Measurements from ENCODE around the gene RALGAPA1.
"Not testable (repeated sequence)": the region's sequence is repeated elsewhere in the genome, so short reads cannot be mapped to it uniquely, and the experiment has no call there.

RALGAPA1 gene

GRCh38 chr14:35752380-35752779, 56.7 kb downstream of the RALGAPA1 start:
- Histone ChIP-seq H3K27ac (ENCODE audit: low read depth, low read length) (no peak overlapping the region), H3K36me3 (ENCODE audit: insufficient read depth, low read length) (peaks cover 28% of the 10 kb centered on the region), H3K9me3 (ENCODE audit: low read length) (no peaks in the 10 kb centered on the region), H3K4me1 (ENCODE audit: insufficient read depth, low read length) (no peaks in the 10 kb centered on the region), H3K4me3 (ENCODE audit: low read depth in 1 of 2, low read length in 2 of 2) (no peak overlapping the region), H3K27me3 (ENCODE audit: control insufficient read depth in 1 of 2, insufficient read depth in 2 of 2, low read length in 2 of 2) (no peaks in the 10 kb centered on the region), H3K9ac (ENCODE audit: low read length) (no peak overlapping the region)

GRCh38 chr14:35750202-35750904, 58.7 kb downstream of the RALGAPA1 start:
- no peak overlapping the region for H3K4me3 ChIP-seq (ENCODE audit: low read depth in 1 of 2, low read length in 2 of 2)
- no peak overlapping the region for H3K9ac ChIP-seq (ENCODE audit: low read length)
- H3K36me3 ChIP-seq (ENCODE audit: insufficient read depth, low read length) = peaks cover 28% of the 10 kb centered on the region
- no peak overlapping the region for H3K27ac ChIP-seq (ENCODE audit: low read depth, low read length)
- no peaks in the 10 kb centered on the region for H3K27me3 ChIP-seq (ENCODE audit: control insufficient read depth in 1 of 2, insufficient read depth in 2 of 2, low read length in 2 of 2)
- no peaks in the 10 kb centered on the region for H3K9me3 ChIP-seq (ENCODE audit: low read length)
- no peaks in the 10 kb centered on the region for H3K4me1 ChIP-seq (ENCODE audit: insufficient read depth, low read length)

GRCh38 chr14:35747379-35747778, 61.7 kb downstream of the RALGAPA1 start:
- peaks cover 29% of the 10 kb centered on the region for H3K36me3 ChIP-seq (ENCODE audit: insufficient read depth, low read length)
- H3K27me3 ChIP-seq (ENCODE audit: control insufficient read depth in 1 of 2, insufficient read depth in 2 of 2, low read length in 2 of 2) = no peaks in the 10 kb centered on the region
- H3K4me1 ChIP-seq (ENCODE audit: insufficient read depth, low read length) = no peaks in the 10 kb centered on the region
- H3K9me3 ChIP-seq (ENCODE audit: low read length) = no peaks in the 10 kb centered on the region
- H3K9ac ChIP-seq (ENCODE audit: low read length) = no peak overlapping the region
- no peak overlapping the region for H3K27ac ChIP-seq (ENCODE audit: low read depth, low read length)
- no peak overlapping the region for H3K4me3 ChIP-seq (ENCODE audit: low read depth in 1 of 2, low read length in 2 of 2)

- Histone ChIP-seq H3K9ac (ENCODE audit: low read length) (no peak overlapping the region), H3K4me1 (ENCODE audit: insufficient read depth, low read length) (no peaks in the 10 kb centered on the region), H3K9me3 (ENCODE audit: low read length) (no peaks in the 10 kb centered on the region), H3K27ac (ENCODE audit: low read depth, low read length) (no peak overlapping the region), H3K4me3 (ENCODE audit: low read depth in 1 of 2, low read length in 2 of 2) (no peak overlapping the region), H3K36me3 (ENCODE audit: insufficient read depth, low read length) (peaks cover 36% of the 10 kb centered on the region), H3K27me3 (ENCODE audit: control insufficient read depth in 1 of 2, insufficient read depth in 2 of 2, low read length in 2 of 2) (no peaks in the 10 kb centered on the region)
Measured at GRCh38 chr14:35742442-35742841, 66.7 kb downstream of the RALGAPA1 start.

DNA sequence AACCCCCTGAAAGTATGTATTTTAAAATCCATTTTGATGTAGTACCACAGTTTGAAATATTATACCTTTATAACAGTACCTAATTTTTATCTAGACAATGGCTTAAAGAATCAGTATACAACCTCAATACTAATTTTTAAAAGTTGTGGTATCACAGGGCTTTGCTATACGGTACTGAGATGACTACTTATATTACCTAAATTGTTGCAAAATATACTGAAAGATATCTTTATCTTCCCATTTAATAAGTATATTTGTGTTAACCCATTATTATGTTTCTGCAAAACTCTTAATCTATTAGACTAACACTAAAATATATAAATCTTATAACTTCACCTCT, 67.1 kb downstream of the RALGAPA1 start:
- H3K9me3 ChIP-seq (ENCODE audit: low read length) = no peaks in the 10 kb centered on the region
- no peak overlapping the region for H3K4me3 ChIP-seq (ENCODE audit: low read depth in 1 of 2, low read length in 2 of 2)
- H3K9ac ChIP-seq (ENCODE audit: low read length) = no peak overlapping the region
- no peaks in the 10 kb centered on the region for H3K27me3 ChIP-seq (ENCODE audit: control insufficient read depth in 1 of 2, insufficient read depth in 2 of 2, low read length in 2 of 2)
- no peak overlapping the region for H3K27ac ChIP-seq (ENCODE audit: low read depth, low read length)
- peaks cover 36% of the 10 kb centered on the region for H3K36me3 ChIP-seq (ENCODE audit: insufficient read depth, low read length)
- H3K4me1 ChIP-seq (ENCODE audit: insufficient read depth, low read length) = no peaks in the 10 kb centered on the region

GRCh38 chr14:35741345-35742031, 67.6 kb downstream of the RALGAPA1 start:
- Histone ChIP-seq H3K9me3 (ENCODE audit: low read length) (no peaks in the 10 kb centered on the region), H3K36me3 (ENCODE audit: insufficient read depth, low read length) (peaks cover 36% of the 10 kb centered on the region), H3K9ac (ENCODE audit: low read length) (no peak overlapping the region), H3K27ac (ENCODE audit: low read depth, low read length) (no peak overlapping the region), H3K4me3 (ENCODE audit: low read depth in 1 of 2, low read length in 2 of 2) (no peak overlapping the region), H3K27me3 (ENCODE audit: control insufficient read depth in 1 of 2, insufficient read depth in 2 of 2, low read length in 2 of 2) (no peaks in the 10 kb centered on the region), H3K4me1 (ENCODE audit: insufficient read depth, low read length) (no peaks in the 10 kb centered on the region)

- Histone ChIP-seq H3K9ac (ENCODE audit: low read length) (no peak overlapping the region), H3K4me1 (ENCODE audit: insufficient read depth, low read length) (no peaks in the 10 kb centered on the region), H3K36me3 (ENCODE audit: insufficient read depth, low read length) (peaks cover 26% of the 10 kb centered on the region), H3K27me3 (ENCODE audit: control insufficient read depth in 1 of 2, insufficient read depth in 2 of 2, low read length in 2 of 2) (no peaks in the 10 kb centered on the region), H3K4me3 (ENCODE audit: low read depth in 1 of 2, low read length in 2 of 2) (no peak overlapping the region), H3K27ac (ENCODE audit: low read depth, low read length) (no peak overlapping the region), H3K9me3 (ENCODE audit: low read length) (no peaks in the 10 kb centered on the region)
Measured at GRCh38 chr14:35740215-35740614, 68.9 kb downstream of the RALGAPA1 start.

GRCh38 chr14:35735163-35735562, 73.9 kb downstream of the RALGAPA1 start:
- H3K9me3 ChIP-seq (ENCODE audit: low read length); H3K4me3 ChIP-seq (ENCODE audit: low read depth in 1 of 2, low read length in 2 of 2); H3K27ac ChIP-seq (ENCODE audit: low read depth, low read length); H3K27me3 ChIP-seq (ENCODE audit: control insufficient read depth in 1 of 2, insufficient read depth in 2 of 2, low read length in 2 of 2); H3K4me1 ChIP-seq (ENCODE audit: insufficient read depth, low read length); H3K36me3 ChIP-seq (ENCODE audit: insufficient read depth, low read length); H3K9ac ChIP-seq (ENCODE audit: low read length): not testable (repeated sequence)

- not testable (repeated sequence) for H3K36me3 ChIP-seq (ENCODE audit: insufficient read depth, low read length); H3K27ac ChIP-seq (ENCODE audit: low read depth, low read length); H3K9ac ChIP-seq (ENCODE audit: low read length); H3K4me3 ChIP-seq (ENCODE audit: low read depth in 1 of 2, low read length in 2 of 2); H3K4me1 ChIP-seq (ENCODE audit: insufficient read depth, low read length); H3K27me3 ChIP-seq (ENCODE audit: control insufficient read depth in 1 of 2, insufficient read depth in 2 of 2, low read length in 2 of 2); H3K9me3 ChIP-seq (ENCODE audit: low read length)
Measured at GRCh38 chr14:35733510-35733909, 75.6 kb downstream of the RALGAPA1 start.

DNA sequence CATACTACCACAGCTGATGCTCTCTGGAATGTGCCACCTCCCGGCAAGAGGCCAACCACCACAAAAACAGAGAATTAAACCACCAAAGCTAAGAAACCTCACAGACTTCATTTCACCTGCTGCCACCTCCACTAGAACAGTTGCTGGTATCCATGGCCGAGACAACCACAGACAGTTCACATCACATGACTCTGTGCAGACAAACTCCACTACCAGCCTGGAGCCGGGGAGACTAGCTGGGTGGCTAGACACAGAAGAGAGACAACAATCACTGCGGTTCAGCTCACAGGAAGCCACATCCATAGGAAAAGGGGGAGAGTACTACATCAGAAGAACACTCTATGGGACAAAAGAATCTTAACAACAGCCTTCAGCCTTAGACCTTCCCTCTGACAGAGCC, 78.2 kb downstream of the RALGAPA1 start:
- no peaks in the 10 kb centered on the region for H3K4me1 ChIP-seq (ENCODE audit: insufficient read depth, low read length)
- no peaks in the 10 kb centered on the region for H3K27me3 ChIP-seq (ENCODE audit: control insufficient read depth in 1 of 2, insufficient read depth in 2 of 2, low read length in 2 of 2)
- no peak overlapping the region for H3K27ac ChIP-seq (ENCODE audit: low read depth, low read length)
- H3K4me3 ChIP-seq (ENCODE audit: low read depth in 1 of 2, low read length in 2 of 2) = no peak overlapping the region
- H3K9ac ChIP-seq (ENCODE audit: low read length) = no peak overlapping the region
- H3K36me3 ChIP-seq (ENCODE audit: insufficient read depth, low read length) = peaks cover 6% of the 10 kb centered on the region
- H3K9me3 ChIP-seq (ENCODE audit: low read length) = no peaks in the 10 kb centered on the region

DNA sequence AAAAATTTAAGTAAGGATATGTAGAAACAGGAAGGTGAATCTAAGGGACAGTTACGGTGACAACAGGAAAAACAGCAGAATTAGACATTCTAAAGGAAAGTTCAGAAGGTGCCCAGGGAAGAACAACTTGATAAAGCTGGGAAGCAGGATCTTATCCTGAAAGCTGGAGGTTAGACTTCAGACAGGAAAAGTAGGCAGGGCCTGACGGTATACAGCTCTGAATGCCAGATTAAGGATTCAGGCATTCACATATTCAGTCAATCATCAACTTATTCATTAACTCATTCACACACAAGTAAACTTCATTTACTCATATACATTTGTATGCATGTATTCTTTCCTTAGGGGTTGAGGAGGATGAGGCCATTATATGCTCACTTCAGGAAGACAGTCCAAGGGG, 81.3 kb downstream of the RALGAPA1 start:
- Histone ChIP-seq H3K9me3 (ENCODE audit: low read length) (no peaks in the 10 kb centered on the region), H3K27ac (ENCODE audit: low read depth, low read length) (no peak overlapping the region), H3K4me3 (ENCODE audit: low read depth in 1 of 2, low read length in 2 of 2) (no peak overlapping the region), H3K36me3 (ENCODE audit: insufficient read depth, low read length) (peaks cover 6% of the 10 kb centered on the region), H3K9ac (ENCODE audit: low read length) (no peak overlapping the region), H3K27me3 (ENCODE audit: control insufficient read depth in 1 of 2, insufficient read depth in 2 of 2, low read length in 2 of 2) (no peaks in the 10 kb centered on the region), H3K4me1 (ENCODE audit: insufficient read depth, low read length) (no peaks in the 10 kb centered on the region)

DNA sequence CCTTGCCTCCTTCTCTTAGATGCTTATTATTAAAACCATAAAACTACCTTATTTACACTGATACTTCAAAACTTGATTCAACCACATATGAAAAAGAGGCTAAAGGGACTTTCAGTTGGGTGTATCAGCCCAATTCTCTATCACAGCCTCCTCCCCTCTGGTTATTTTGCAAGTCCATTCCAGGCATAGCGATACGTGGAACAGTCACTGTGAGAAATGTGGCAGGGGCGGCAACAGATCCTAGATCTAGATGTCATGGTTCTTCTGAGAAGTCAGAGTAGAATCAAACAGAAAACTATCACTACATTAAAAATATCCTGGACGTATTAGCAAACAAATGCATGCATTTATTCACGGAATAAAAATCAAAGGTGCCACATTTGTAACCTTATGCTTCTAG, 83.2 kb downstream of the RALGAPA1 start:
- H3K27ac ChIP-seq (ENCODE audit: low read depth, low read length) = no peak overlapping the region
- H3K9me3 ChIP-seq (ENCODE audit: low read length) = no peaks in the 10 kb centered on the region
- H3K9ac ChIP-seq (ENCODE audit: low read length) = no peak overlapping the region
- no peak overlapping the region for H3K4me3 ChIP-seq (ENCODE audit: low read depth in 1 of 2, low read length in 2 of 2)
- peaks cover 20% of the 10 kb centered on the region for H3K36me3 ChIP-seq (ENCODE audit: insufficient read depth, low read length)
- no peaks in the 10 kb centered on the region for H3K4me1 ChIP-seq (ENCODE audit: insufficient read depth, low read length)
- H3K27me3 ChIP-seq (ENCODE audit: control insufficient read depth in 1 of 2, insufficient read depth in 2 of 2, low read length in 2 of 2) = no peaks in the 10 kb centered on the region

All from muscle layer of colon (tissue), 2 donors.